ENCODE data around the gene ZBTB20. TPM values are rescaled to one million over a fixed set of nuclear protein-coding genes. Genes with fewer than 3 reads are reported as not detected.

Gene ZBTB20
- total and polyA plus RNA-seq, 9 donors, result 4.3 to 160 (median 107) TPM

DNA sequence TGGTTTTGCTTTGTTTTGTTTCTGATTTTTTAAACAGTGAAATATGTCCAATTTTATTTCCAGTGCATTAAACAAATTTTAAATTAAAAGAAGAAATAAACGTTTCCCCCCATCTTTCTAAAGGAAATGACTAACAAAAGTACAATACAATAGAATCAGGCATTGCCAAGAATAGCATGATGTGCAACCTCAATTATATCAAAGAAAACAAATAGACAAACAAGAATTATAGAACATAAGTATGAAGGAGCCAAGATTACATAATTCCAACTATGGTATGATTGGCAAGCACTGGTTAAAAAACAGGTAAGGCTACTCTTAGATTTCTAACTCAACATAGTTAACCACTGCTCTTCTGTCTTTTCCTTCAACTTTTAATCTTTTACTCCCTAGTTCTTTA is 826.8 kb downstream of the ZBTB20 start:
- no peaks in the 10 kb centered on the region for H3K36me3 ChIP-seq
- peaks cover 3% of the 10 kb centered on the region for H3K4me1 ChIP-seq (ENCODE audit: insufficient read depth)
- TF ChIP-seq POLR2A (IDR thresholded peaks at IDR 0.05) (no peak), EP300 (IDR thresholded peaks at IDR 0.05) (no peak)
- TF ChIP-seq, protein P1, sequence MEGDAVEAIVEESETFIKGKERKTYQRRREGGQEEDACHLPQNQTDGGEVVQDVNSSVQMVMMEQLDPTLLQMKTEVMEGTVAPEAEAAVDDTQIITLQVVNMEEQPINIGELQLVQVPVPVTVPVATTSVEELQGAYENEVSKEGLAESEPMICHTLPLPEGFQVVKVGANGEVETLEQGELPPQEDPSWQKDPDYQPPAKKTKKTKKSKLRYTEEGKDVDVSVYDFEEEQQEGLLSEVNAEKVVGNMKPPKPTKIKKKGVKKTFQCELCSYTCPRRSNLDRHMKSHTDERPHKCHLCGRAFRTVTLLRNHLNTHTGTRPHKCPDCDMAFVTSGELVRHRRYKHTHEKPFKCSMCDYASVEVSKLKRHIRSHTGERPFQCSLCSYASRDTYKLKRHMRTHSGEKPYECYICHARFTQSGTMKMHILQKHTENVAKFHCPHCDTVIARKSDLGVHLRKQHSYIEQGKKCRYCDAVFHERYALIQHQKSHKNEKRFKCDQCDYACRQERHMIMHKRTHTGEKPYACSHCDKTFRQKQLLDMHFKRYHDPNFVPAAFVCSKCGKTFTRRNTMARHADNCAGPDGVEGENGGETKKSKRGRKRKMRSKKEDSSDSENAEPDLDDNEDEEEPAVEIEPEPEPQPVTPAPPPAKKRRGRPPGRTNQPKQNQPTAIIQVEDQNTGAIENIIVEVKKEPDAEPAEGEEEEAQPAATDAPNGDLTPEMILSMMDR (IDR thresholded peaks at IDR 0.05), result no peak
- WGBS, 3 donors, result 19 to 31% (median 19%) methylated on average over 1 of the region's 1 CpG
- no peak for DNase-seq
- no peak overlapping the region for H3K27ac ChIP-seq
- H3K27me3 ChIP-seq, result no peaks in the 10 kb centered on the region
- no peaks in the 10 kb centered on the region for H3K9me3 ChIP-seq
- intact Hi-C loops (cut with DNase I), result no loop called here
- no peak overlapping the region for H3K4me3 ChIP-seq

DNA sequence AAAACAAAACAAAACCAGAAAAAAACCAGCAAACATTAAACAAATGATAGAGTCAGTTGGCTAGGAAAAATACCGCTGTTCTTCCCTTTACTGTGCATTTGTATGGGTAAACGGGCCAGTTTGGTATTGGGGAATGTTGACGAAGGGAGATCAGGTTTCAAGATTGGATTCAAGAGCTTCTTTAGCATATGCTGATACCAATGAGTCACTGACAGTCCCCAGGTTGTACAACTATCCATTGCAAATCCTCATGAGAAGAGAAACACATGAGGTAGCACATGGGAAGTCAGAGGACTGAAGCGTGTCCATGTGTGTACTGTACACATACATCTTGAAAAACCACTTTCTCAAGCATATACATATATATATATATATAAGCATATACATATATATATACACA is 827.6 kb downstream of the ZBTB20 start:
- H3K9me3 ChIP-seq, result no peaks in the 10 kb centered on the region
- H3K36me3 ChIP-seq, result no peaks in the 10 kb centered on the region
- WGBS, 3 donors, result 32 to 47% (median 37%) methylated on average over 4 of the region's 4 CpGs
- no peak overlapping the region for H3K4me3 ChIP-seq
- no peak for DNase-seq
- TF ChIP-seq, protein P1 (IDR thresholded peaks at IDR 0.05), result no peak
- TF ChIP-seq EP300 (IDR thresholded peaks at IDR 0.05) (no peak), POLR2A (IDR thresholded peaks at IDR 0.05) (no peak)
- H3K27ac ChIP-seq, result no peak overlapping the region
- H3K4me1 ChIP-seq (ENCODE audit: insufficient read depth), result peaks cover 3% of the 10 kb centered on the region
- no peaks in the 10 kb centered on the region for H3K27me3 ChIP-seq
- intact Hi-C loops (cut with DNase I), result no loop called here

DNA sequence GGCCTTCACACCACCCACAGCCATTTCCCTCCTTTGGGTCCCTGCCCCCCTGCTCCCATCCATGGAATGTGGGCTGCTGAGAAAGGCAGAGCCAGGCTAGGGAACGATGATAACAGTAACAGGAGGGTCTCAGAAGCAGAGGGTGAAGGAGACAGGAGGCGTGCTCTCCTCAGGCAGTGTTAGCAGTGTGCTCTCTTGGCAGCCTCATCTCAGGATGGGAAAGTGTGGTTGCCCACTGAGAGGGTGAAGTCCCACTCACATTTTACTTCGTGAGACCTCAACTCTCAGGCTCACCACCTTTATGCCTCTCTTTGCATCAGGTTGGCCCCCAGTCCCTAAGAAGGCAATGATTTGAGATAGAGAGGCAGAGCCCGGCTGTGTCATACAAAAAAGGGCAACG is 828.8 kb downstream of the ZBTB20 start:
- H3K27ac ChIP-seq, result no peak overlapping the region
- H3K36me3 ChIP-seq, result no peaks in the 10 kb centered on the region
- H3K9me3 ChIP-seq, result no peaks in the 10 kb centered on the region
- H3K4me3 ChIP-seq, result no peak overlapping the region
- DNase-seq, result no peak
- intact Hi-C loops (cut with DNase I), result no loop called here
- peaks cover 3% of the 10 kb centered on the region for H3K4me1 ChIP-seq (ENCODE audit: insufficient read depth)
- TF ChIP-seq, protein P1 (IDR thresholded peaks at IDR 0.05), result no peak
- no peak for TF ChIP-seq EP300 (IDR thresholded peaks at IDR 0.05)
- TF ChIP-seq POLR2A (IDR thresholded peaks at IDR 0.05), result no peak
- 55 to 74% (median 56%) methylated on average over 5 of the region's 5 CpGs for WGBS, 3 donors
- H3K27me3 ChIP-seq, result no peaks in the 10 kb centered on the region

DNA sequence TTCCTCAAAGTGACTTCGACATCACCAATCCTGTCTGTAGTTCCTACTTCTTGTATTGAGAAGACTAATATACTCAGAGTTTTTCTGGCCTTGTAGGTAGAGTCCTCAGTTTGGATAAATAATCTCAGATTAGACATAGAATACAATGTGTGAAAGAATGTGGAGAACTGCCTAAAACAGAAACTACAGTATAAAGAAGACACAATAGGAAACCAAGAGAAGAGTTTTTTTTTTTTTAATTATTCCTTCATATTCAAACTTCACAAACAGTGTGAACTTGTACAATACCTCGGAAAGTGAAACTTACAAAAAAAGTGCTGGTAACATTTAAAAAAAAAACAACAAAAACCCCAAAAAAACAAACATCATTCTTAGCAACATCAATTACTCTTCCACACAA is 832.8 kb downstream of the ZBTB20 start:
- H3K4me1 ChIP-seq (ENCODE audit: insufficient read depth), result no peaks in the 10 kb centered on the region
- DNase-seq, result no peak
- no peaks in the 10 kb centered on the region for H3K27me3 ChIP-seq
- no peak overlapping the region for H3K27ac ChIP-seq
- H3K36me3 ChIP-seq, result no peaks in the 10 kb centered on the region
- no peak overlapping the region for H3K4me3 ChIP-seq
- intact Hi-C loops (cut with DNase I), result no loop called here
- H3K9me3 ChIP-seq, result no peaks in the 10 kb centered on the region
- 89 to 97% (median 93%) methylated on average over 2 of the region's 2 CpGs for WGBS, 3 donors
- TF ChIP-seq POLR2A (IDR thresholded peaks at IDR 0.05), result no peak
- TF ChIP-seq, protein P1 (IDR thresholded peaks at IDR 0.05), result no peak
- TF ChIP-seq EP300 (IDR thresholded peaks at IDR 0.05), result no peak

DNA sequence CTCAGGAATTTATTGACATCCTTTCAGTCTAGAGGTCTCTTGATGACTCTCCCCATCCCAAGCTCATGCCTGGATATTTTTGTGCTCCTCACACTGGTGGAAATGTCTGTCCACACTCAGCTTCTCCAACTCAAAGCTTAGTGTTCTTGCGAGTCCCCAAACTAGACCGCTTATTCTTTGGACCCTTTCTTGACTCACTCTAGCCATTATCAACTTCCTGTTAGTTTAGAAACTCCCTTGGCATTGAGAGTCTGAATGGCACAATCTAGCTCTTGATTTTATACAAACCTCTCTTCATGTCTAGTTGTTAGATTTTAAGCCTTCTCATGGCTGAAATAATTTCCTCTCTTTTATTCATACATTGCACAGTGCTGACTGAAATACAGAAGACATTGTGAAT is 833.7 kb downstream of the ZBTB20 start:
- intact Hi-C loops (cut with DNase I), result no loop called here
- H3K27ac ChIP-seq, result no peak overlapping the region
- no peaks in the 10 kb centered on the region for H3K9me3 ChIP-seq
- no peaks in the 10 kb centered on the region for H3K27me3 ChIP-seq
- DNase-seq, result no peak
- TF ChIP-seq POLR2A (IDR thresholded peaks at IDR 0.05), result no peak
- TF ChIP-seq EP300 (IDR thresholded peaks at IDR 0.05), result no peak
- TF ChIP-seq, protein P1 (IDR thresholded peaks at IDR 0.05), result no peak
- H3K4me3 ChIP-seq, result no peak overlapping the region
- no peaks in the 10 kb centered on the region for H3K36me3 ChIP-seq
- 89 to 100% (median 98%) methylated on average over 2 of the region's 2 CpGs for WGBS, 3 donors
- no peaks in the 10 kb centered on the region for H3K4me1 ChIP-seq (ENCODE audit: insufficient read depth)
